GM19328 (cell line): ENCODE data around the gene SPCS2.
"Not testable (repeated sequence)": the region's sequence is repeated elsewhere in the genome, so short reads cannot be mapped to it uniquely, and the experiment has no call there.

Experiments
- ATAC-seq: cut with Tn5 transposase; IDR thresholded peaks from one replicate; pipeline ENCODE4 v1.9.1; 2021; ENCODE audit warnings: mild to moderate bottlenecking, moderate library complexity; ENCODE audit not compliant: unreplicated experiment

The SPCS2 gene

DNA sequence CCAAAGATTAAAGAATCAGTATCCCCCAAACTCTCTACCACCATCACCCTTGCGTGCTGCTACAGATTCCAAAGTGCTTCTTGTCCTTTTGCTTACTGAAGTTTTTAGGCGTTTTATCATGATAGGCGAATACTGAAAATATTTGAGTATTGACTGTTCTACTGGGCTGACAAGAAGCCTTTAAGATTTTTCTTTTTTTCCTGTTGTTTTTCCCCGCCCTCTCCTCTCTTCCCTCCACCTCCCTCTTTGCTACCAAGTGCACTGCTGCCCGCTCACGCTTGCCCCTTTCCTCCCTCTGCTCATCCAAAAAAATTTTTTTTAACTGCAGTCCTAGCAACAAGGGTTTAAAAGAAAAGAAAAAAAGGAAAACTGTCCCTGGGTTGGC lies 679 bp downstream of the SPCS2 start:
- ATAC-seq, result no peak

DNA sequence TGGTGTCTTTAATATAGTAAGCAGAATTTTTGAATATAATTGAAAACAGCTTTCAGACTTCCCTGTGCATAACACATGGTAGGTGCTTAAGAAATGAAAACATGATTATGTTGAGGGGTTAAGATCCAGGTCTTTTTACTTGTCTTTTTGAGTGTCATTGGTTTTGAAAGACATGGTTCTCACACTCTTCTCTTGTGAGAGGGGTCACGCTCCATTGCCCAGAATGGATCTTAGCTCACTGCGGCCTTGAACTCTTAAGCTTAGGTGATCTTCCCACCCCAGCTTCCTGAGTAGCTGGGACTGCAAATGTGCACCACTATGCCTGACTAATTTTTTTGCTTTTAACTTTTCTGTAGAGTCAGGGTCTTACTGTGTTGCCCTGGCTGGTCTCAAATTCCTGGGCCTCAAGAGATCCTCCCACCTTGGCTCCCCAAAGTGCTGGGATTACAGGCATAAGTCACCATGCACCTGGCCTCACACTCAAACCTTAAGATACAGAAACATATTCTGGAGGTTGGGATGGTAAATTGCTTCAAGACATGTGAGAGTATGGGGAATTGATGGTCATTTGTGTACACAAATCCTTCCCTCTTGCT lies 1.4 kb downstream of the SPCS2 start:
- no peak for ATAC-seq

- ATAC-seq, result no peak
Measured at GRCh38 chr11:74951226-74951625, 2.2 kb downstream of the SPCS2 start.

- no peak for ATAC-seq
Measured at GRCh38 chr11:74952752-74953151, 3.7 kb downstream of the SPCS2 start.

DNA sequence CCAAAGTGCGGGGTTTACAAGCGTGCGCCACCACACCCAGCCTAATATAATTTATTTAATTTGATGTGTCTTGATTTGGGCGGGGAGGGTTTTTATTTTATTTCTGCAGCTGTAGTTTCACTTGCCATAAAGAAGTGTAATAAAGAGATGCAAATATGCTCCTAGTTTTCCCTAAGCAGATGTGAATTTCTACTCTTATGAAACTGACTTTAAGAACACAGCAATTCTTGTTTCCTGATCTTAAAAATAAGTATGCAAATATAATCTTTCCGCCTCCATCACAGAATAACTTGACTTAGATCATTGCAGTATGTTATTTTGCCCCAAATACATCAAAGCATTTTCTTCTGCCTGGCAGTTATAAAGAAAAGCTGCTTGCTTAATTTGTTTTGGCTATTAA lies 4.4 kb downstream of the SPCS2 start:
- ATAC-seq, result no peak

DNA sequence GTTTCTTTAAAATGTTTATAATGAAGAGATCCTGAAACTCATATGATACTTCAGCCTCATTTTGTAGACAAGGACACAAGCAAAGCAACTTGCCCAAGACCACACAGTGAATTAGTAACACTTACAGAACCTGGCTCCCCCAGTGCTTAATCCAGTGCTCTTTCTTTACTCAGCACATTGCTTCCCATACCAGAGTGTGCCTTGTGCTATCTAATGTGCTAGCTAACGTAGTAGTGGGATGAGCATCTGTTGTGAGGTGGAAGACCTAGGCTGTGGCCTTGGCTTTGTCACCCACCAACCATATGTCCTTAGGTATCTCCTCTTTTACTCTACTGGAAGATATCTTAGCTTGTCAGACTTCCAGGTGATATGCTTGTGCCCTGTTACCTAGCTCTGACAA lies 5.1 kb downstream of the SPCS2 start:
- no peak for ATAC-seq

- ATAC-seq, result no peak
Measured at GRCh38 chr11:74956397-74957015, 7.4 kb downstream of the SPCS2 start.

DNA sequence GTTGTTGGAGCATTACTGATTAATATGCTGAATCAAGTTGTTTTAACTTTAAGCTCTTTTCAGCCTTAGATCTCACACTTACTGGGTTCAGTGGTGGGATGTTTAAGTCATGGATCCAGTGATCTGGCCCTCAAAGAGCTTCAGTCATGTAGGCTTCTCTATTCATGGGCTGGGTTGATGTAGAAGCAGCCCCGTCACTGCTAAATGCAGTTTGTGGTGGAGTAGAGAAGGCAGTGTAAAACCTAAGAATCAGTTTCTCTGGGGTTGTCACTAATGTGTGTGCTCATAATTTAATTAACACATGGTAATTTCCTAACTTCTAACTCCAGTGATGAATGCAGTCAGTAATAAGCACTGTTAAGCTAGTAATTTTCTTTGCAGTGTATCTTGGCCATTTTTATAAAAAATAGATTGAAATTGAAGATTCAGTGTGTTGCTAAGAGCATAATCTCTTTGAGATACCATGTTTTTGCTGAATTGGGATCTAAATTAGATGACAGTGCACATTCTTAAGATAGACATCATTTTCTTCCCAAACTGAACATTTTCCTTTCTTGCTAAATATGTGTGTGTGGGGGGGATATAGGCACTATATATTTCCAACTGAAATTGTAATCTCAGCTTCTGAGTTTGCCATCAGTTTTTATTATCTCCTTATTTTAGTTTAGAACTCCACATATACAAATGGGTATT lies 9.0 kb downstream of the SPCS2 start:
- no peak for ATAC-seq

DNA sequence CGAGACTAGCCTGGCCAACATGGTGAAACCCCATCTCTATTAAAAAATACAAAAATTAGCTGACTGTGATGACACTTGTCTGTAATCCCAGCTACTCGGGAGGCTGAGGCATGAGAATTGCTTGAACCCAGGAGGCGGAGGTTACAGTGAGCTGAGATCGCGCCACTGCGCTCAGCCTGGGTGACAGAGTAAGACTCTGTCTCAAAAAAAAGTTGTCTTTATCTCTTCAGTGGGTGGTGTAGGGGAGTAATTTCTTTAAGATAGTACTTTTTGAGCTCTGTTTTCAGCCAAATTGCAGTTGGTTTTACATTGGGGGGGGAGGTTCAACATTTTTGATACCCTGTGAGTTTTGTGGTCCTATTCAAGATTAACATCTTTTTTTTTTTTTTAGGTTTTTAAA lies 11.1 kb downstream of the SPCS2 start:
- not testable (repeated sequence) for ATAC-seq

- no peak for ATAC-seq
Measured at GRCh38 chr11:74966651-74967050, 17.6 kb downstream of the SPCS2 start.

- no peak for ATAC-seq
Measured at GRCh38 chr11:74970852-74971395, 21.9 kb downstream of the SPCS2 start.

- no peak for ATAC-seq
Measured at GRCh38 chr11:74971424-74971823, 22.4 kb downstream of the SPCS2 start.

- no peak for ATAC-seq
Measured at GRCh38 chr11:74978041-74978440, 29.0 kb downstream of the SPCS2 start.

DNA sequence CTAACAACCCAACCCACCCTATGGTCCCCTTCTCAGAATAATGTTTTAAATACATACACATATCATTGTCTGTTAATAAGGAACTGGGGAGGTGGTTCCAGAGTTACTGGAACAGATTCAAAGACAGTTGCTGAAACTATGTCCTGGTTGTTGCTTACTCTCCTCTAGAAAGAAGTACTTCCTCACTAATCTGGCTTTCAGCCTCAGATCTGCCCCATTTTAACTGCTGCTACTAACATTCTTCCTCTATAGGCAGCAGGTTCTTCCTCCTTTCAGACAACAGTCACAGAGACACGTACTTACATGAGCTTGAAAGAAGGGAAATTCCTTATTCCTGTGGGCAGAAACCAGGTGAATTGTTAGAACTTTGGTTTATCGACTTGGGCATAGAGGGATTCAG lies 31.6 kb downstream of the SPCS2 start:
- no peak for ATAC-seq

DNA sequence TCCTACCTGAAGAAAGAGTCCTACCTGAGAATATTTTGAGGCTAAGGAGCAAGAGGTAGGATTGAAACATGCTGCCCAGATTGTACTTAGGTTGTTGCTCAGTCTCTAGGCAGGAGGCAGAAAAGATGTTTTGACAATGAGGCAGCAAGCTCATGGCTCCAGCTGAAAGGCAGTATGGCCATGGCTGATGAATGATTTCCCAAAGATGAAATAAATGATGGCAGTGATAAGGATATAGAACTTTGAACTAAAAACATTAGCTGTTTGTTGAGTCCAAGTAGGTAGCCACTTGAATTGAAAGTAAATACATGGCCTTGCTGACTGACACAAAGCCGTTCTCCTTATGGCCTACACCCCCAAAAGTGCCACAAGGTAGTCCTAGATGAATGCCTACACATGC lies 32.8 kb downstream of the SPCS2 start:
- ATAC-seq, result no peak

DNA sequence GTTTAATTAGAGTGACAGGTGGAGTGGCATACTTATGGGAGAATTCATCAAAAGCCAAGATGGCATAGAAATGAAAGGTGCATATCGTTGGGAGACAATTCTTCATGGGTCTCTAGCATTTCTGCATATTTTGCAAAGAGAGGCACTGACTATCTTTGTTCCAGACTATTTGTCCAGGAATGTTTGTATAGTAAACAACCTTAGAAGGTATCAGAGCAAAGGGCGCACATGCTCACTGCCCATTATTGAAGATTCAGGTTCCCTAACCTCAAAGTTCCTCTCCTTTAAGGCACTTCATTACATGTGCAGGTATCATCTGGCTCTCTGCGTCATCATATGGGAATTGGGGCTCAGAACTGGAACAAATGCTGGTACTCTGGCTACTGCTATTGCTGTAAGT lies 35.0 kb downstream of the SPCS2 start:
- no peak for ATAC-seq

DNA sequence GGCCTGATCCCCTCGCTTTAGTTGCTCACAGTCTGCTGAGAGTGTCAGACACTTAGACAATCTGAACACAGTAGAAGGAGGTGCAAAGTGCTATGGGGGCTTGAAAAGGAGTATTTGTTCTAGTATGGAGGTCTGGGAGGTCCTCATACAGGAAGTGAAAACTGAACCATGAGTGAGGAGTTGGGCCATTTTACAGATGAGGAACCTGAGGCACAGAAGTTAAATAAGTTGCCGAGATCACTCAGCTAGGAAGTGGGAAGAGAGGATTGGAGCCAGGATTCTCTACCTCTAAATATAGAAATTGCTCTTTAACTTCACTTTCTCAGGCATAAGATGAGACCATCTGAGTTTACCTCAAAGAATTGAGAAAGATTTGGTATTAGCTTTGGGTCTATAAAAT lies 35.7 kb downstream of the SPCS2 start:
- no peak for ATAC-seq

- ATAC-seq, result peak; percentile 87
Measured at GRCh38 chr11:74988541-74989259, 39.6 kb downstream of the SPCS2 start, which contains the start of gene NEU3. NEU3 (plus strand) TSS chr11:74988933; CDS start chr11:74989061, 128 bp downstream.

DNA sequence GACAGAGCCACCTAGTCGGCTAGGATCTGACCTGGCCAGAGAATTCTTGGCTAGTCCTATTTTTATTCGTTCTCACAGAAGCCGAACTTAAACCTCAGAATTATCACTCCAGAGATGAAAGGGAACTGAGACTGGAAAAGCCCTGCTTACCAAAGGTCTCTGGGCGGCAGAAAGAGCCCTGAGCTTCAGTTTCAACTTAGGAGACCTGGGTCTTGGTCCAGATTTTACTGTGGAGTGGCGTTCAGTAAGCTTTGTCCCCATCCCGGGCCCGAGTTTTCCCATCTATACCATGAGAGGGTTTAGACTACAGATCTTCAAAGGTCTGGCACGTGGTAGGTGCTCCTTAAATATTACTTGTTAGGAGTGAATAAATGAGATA lies 40.2 kb downstream of the SPCS2 start:
- ATAC-seq, result peak; percentile 11

- not testable (repeated sequence) for ATAC-seq
Measured at GRCh38 chr11:74990150-74990549, 41.1 kb downstream of the SPCS2 start.

DNA sequence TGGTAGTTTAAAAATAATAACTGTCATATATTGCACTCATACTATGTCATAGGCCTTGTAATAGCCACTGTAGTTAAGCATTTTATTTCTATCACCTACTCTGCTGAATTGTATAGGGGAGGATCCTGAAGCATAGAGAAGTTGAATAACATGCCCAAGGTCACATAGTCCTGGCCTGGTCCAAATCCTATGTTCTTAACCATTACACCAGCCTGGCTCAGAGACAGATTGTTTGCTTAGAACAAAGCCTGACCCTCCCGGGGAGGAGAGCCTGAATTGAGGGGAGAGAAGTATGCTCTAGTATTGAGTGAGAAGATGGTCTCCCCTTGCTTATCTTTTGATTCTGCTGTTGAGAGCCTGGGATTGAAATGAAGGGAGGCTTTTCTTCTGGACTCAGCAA lies 41.9 kb downstream of the SPCS2 start:
- ATAC-seq, result no peak
